Ovary (tissue), 9 donors: ENCODE results near the gene GTF2H3. TPM values are rescaled to one million over a fixed set of nuclear protein-coding genes. Genes with fewer than 3 reads are reported as not detected.

Experiments used
- DNase-seq, 5 donors: peaks; one replicate each; pipeline ENCODE4 v3.0.0-alpha.2; 2019 to 2020
- H3K27ac ChIP-seq, 2 donors: fragments of 200-600 bp; one replicate each; pipeline versions ENCODE4 v1.5.1 to v1.8.0; 2019 to 2022
- H3K27me3 ChIP-seq: fragments of 200-600 bp; one replicate; pipeline ENCODE4 v1.8.0; 2022
- H3K36me3 ChIP-seq: fragments of 200-600 bp; sonication (generic); one replicate; pipeline ENCODE4 v1.5.1; 2019
- H3K4me1 ChIP-seq: one replicate; pipeline ENCODE4 v1.8.1; 2013; ENCODE audit warnings: mild to moderate bottlenecking, moderate library complexity; ENCODE audit not compliant: insufficient read depth
- H3K4me3 ChIP-seq: fragments of 200-600 bp; sonication (generic); one replicate; pipeline ENCODE4 v1.5.1; 2017
- H3K9me3 ChIP-seq, 2 donors: fragments of 200-600 bp in 1 of 2; sonication (generic) in 1 of 2; one replicate each; pipeline versions ENCODE4 v1.5.1 to v1.8.1; 2013 to 2019; ENCODE audit warnings: mild to moderate bottlenecking in 1 of 2, moderate library complexity in 1 of 2
- CTCF ChIP-seq, 3 donors: fragments of 450-650 bp in 2 of 3; fragments of 200-600 bp in 1 of 3; IDR thresholded peaks; one replicate each; pipeline versions ENCODE4 v1.5.1 to v1.8.0; 2016 to 2022; ENCODE audit warnings: antibody characterized with exemption in 3 of 3, mild to moderate bottlenecking in 1 of 3
- EP300 ChIP-seq: sonication (generic); formaldehyde crosslinking; IDR thresholded peaks from one replicate; pipeline ENCODE4 v1.6.1; 2017; ENCODE audit warnings: antibody characterized with exemption
- POLR2A ChIP-seq: fragments of 450-650 bp; IDR thresholded peaks from one replicate; pipeline ENCODE4 v1.6.1; 2017; ENCODE audit warnings: antibody characterized with exemption, mild to moderate bottlenecking, moderate library complexity
- WGBS, 3 donors: extraction: QIAGEN DNeasy Blood & Tissue Kit in 1 of 3; methylation state at CpG; one replicate each; pipeline versions ENCODE4 v1.1.5 to v1.1.7; 2013 to 2017; 5-methylcytosine and 5-hydroxymethylcytosine counted together
- intact Hi-C, 4 donors: fragments of 100-400 bp; cut with DNase I; formaldehyde crosslinking; loops; one replicate each; pipeline versions ENCODE4 v1.11.0 to v1.15.1; 2022 to 2023
- polyA plus RNA-seq, 2 donors: library from polyadenylated mRNA; stranded (reverse); fragments of 200-250 nt in 1 of 2; fragments of 350-450 nt in 1 of 2; fragmentation: Illumina TruSeq in 1 of 2; extraction: RNeasy Lipid Tissue Mini Kit (QIAGEN cat#74804) in 1 of 2; gene quantifications; one replicate each; pipeline ENCODE4 v1.2.3, GENCODE V29; 2013 to 2014
- total RNA-seq, 7 donors: library from RNA; depleted of rRNA in 2 of 7; stranded (reverse); fragments of >200 nt in 2 of 7; fragmentation: NEBNext Ultra II Directional in 3 of 7; extraction: Animal tissue kit (Norgen Biotek cat#: 25700) in 3 of 7; gene quantifications; one replicate each; pipeline versions ENCODE4 v1.1.0 to v1.2.4, GENCODE V29; 2016 to 2023
- donor health status: DM: no; HTN: no; CAD: no; lungs with moderate emphysema.
- donor health status: DM: no; HTN: no; CAD: no.
- donor health status: Bipolar disorder and iron deficiency.
- donor health status: DM: yes; HTN: yes; CAD: no.
- donor health status: DM: no; HTN: no; CAD: no.
- donor health status: DM: yes; HTN: yes; CAD: no.

The GTF2H3 gene
- total and polyA plus RNA-seq, 9 donors: 8.1 to 29.5 (median 21.2) TPM

- intact Hi-C loops: no loop called here
- H3K27ac ChIP-seq: no peak within 1 kb of the TSS
- WGBS, 3 donors: 0 to 1% (median 1%) methylated on average over 52 to 53 of the region's 53 CpGs
These were observed 37.5 kb downstream of the GTF2H3 start, which contains the start of gene TCTN2 for GRCh38 chr12:123670882-123671728. TCTN2 (plus strand) TSS chr12:123671113; CDS start chr12:123671241, 128 bp downstream.

GRCh38 chr12:123671876-123672275 lies 38.2 kb downstream of the GTF2H3 start:
- no peak for TF ChIP-seq POLR2A
- no peak for TF ChIP-seq CTCF (IDR thresholded peaks at IDR 0.05)
- TF ChIP-seq EP300: no peak
- intact Hi-C loops: no loop called here
- DNase-seq: no peak
- peaks cover 2% of the 10 kb centered on the region for H3K4me1 ChIP-seq
- no peaks in the 10 kb centered on the region for H3K36me3 ChIP-seq
- H3K27ac ChIP-seq: no peak overlapping the region
- H3K27me3 ChIP-seq: no peaks in the 10 kb centered on the region
- WGBS, 3 donors: 47 to 52% (median 49%) methylated on average over 6 of the region's 6 CpGs
- H3K4me3 ChIP-seq: peak overlapping the region; percentile 70
- no peaks in the 10 kb centered on the region for H3K9me3 ChIP-seq

More at GRCh38 chr12:123670882-123671728, 37.5 kb downstream of the GTF2H3 start, which contains the start of gene TCTN2:
- peak; percentile 93 to 98 (median 96) for DNase-seq
- Histone ChIP-seq H3K4me3 (peak within 1 kb of the TSS; percentile 70), H3K27me3 (no peaks in the 10 kb centered on the region), H3K4me1 (peaks cover 2% of the 10 kb centered on the region), H3K36me3 (no peaks in the 10 kb centered on the region), H3K9me3 (no peaks in the 10 kb centered on the region)
- TF ChIP-seq POLR2A (no peak), CTCF (IDR thresholded peaks at IDR 0.05) (no peak), EP300 (no peak)

GRCh38 chr12:123675436-123675835 lies 41.8 kb downstream of the GTF2H3 start:
- no peak overlapping the region for H3K4me3 ChIP-seq
- 95 to 100% (median 96%) methylated on average over 1 of the region's 1 CpG for WGBS, 3 donors
- H3K36me3 ChIP-seq: no peaks in the 10 kb centered on the region
- no peaks in the 10 kb centered on the region for H3K27me3 ChIP-seq
- no peak overlapping the region for H3K27ac ChIP-seq
- no peak for DNase-seq
- intact Hi-C loops: no loop called here
- no peaks in the 10 kb centered on the region for H3K9me3 ChIP-seq
- TF ChIP-seq CTCF (IDR thresholded peaks at IDR 0.05) (no peak), EP300 (no peak), POLR2A (no peak)
- peaks cover 2% of the 10 kb centered on the region for H3K4me1 ChIP-seq

GRCh38 chr12:123676616-123677320 lies 43.1 kb downstream of the GTF2H3 start:
- Histone ChIP-seq H3K9me3 (no peaks in the 10 kb centered on the region), H3K36me3 (no peaks in the 10 kb centered on the region), H3K4me3 (no peak overlapping the region), H3K4me1 (no peaks in the 10 kb centered on the region), H3K27me3 (no peaks in the 10 kb centered on the region), H3K27ac (no peak overlapping the region)
- intact Hi-C loops: no loop called here
- no peak for DNase-seq
- TF ChIP-seq CTCF (IDR thresholded peaks at IDR 0.05) (no peak), EP300 (no peak), POLR2A (no peak)
- 88 to 94% (median 90%) methylated on average over 9 of the region's 9 CpGs for WGBS, 3 donors
